Right lobe of liver (tissue), 4 donors: ENCODE data around the gene LCE3E.
"Not testable (repeated sequence)": the region's sequence is repeated elsewhere in the genome, so short reads cannot be mapped to it uniquely, and the experiment has no call there.

ENCODE experiments used
- CTCF ChIP-seq, 4 donors: fragments of 200-600 bp in 3 of 4; fragments of 450-650 bp in 1 of 4; IDR thresholded peaks; one replicate each; pipeline versions ENCODE4 v1.5.1 to v1.8.0; 2016 to 2022; ENCODE audit warnings: antibody characterized with exemption in 4 of 4, mild to moderate bottlenecking in 2 of 4
- POLR2A ChIP-seq: fragments of 450-650 bp; IDR thresholded peaks from one replicate; pipeline ENCODE4 v1.6.1; 2017; ENCODE audit warnings: antibody characterized with exemption, mild to moderate bottlenecking
- donor health status: DM: no; HTN: no; CAD: no.
- donor health status: DM: no; HTN: no; CAD: no.
- donor health status: DM: no; HTN: yes; CAD: no.

- not testable (repeated sequence) for TF ChIP-seq CTCF (IDR thresholded peaks at IDR 0.05); POLR2A
Observed at GRCh38 chr1:152579526-152579925, 12.9 kb upstream of the LCE3E start.
